ENCODE measurements around the gene SLC2A4RG.

DNA sequence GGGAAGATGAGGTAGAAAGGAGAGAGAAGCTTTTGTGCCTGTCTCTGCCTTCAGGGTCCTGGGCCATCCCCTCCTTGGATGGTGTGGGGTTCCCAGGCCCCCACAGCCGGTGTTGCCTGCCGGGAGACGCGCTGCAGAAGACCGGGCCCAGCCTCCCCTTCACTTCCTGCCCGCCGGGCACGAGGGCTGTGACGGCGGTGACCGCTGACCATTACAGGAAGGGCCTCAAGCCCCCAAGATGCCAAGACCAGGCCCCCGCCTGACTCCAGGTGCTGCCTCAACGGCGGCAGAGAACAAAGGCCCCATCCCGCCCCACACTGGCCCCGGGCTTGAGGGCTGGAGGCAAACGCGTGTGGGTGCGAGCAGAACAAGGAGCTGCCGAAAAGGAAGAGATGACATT, 53.3 kb downstream of the SLC2A4RG start:
- TF ChIP-seq GATA3 (IDR thresholded peaks at IDR 0.05; ENCODE audit: low read depth, low read length) (no peak), GATA2 (IDR thresholded peaks at IDR 0.05; ENCODE audit: low read depth, low read length) (no peak)
